Stimulated activated naive CD4-positive, alpha-beta T cell (primary cell): ENCODE data around the gene MAP3K1.

Experiments used
- DNase-seq, 6 experiments: peaks; one replicate each; lab custom pipeline; 2025; lab: John Stamatoyannopoulos, UW

The MAP3K1 gene

GRCh38 chr5:56848206-56848605, 32.9 kb downstream of the MAP3K1 start:
- DNase-seq: no peak

GRCh38 chr5:56849671-56850070, 34.3 kb downstream of the MAP3K1 start:
- DNase-seq: peak in 1 of 6 experiments; percentile 10

- DNase-seq: no peak
Observed at GRCh38 chr5:56850423-56850822, 35.1 kb downstream of the MAP3K1 start.

GRCh38 chr5:56851258-56851941, 36.1 kb downstream of the MAP3K1 start:
- no peak for DNase-seq

GRCh38 chr5:56852228-56853000, 37.1 kb downstream of the MAP3K1 start:
- DNase-seq: peak in 1 of 6 experiments; percentile 10

- no peak for DNase-seq
Observed at GRCh38 chr5:56853698-56854097, 38.3 kb downstream of the MAP3K1 start.

GRCh38 chr5:56854920-56855319, 39.6 kb downstream of the MAP3K1 start:
- no peak for DNase-seq

GRCh38 chr5:56856541-56857178, 41.3 kb downstream of the MAP3K1 start:
- DNase-seq: no peak

- no peak for DNase-seq
Observed at GRCh38 chr5:56858777-56859442, 43.6 kb downstream of the MAP3K1 start.

- no peak for DNase-seq
Observed at GRCh38 chr5:56861893-56862485, 46.6 kb downstream of the MAP3K1 start.

- no peak for DNase-seq
Observed at GRCh38 chr5:56862909-56863308, 47.6 kb downstream of the MAP3K1 start.

- DNase-seq: no peak
Observed at GRCh38 chr5:56871777-56872176, 56.4 kb downstream of the MAP3K1 start.

GRCh38 chr5:56873056-56873455, 57.7 kb downstream of the MAP3K1 start:
- DNase-seq: no peak

GRCh38 chr5:56876327-56876726, 61.0 kb downstream of the MAP3K1 start:
- DNase-seq: no peak

GRCh38 chr5:56881571-56881970, 66.2 kb downstream of the MAP3K1 start:
- DNase-seq: no peak

- no peak for DNase-seq
Observed at GRCh38 chr5:56893251-56893951, 78.1 kb downstream of the MAP3K1 start.

- DNase-seq: no peak
Observed at GRCh38 chr5:56896763-56897162, 81.4 kb downstream of the MAP3K1 start.

- peak in 1 of 6 experiments; percentile 3 for DNase-seq
Observed at GRCh38 chr5:56898213-56898612, 82.9 kb downstream of the MAP3K1 start.

GRCh38 chr5:56900395-56900794, 85.0 kb downstream of the MAP3K1 start:
- DNase-seq: no peak

- peak in 4 of 6 experiments; percentile 1 to 69 (median 28) for DNase-seq
Observed at GRCh38 chr5:56900858-56901578, 85.7 kb downstream of the MAP3K1 start.

- peak in 4 of 6 experiments; percentile 22 to 45 (median 35) for DNase-seq
Observed at GRCh38 chr5:56908942-56909293, 93.6 kb downstream of the MAP3K1 start.
